ENCODE results near the gene NFATC1.

The NFATC1 gene

GRCh38 chr18:79578396-79579260, 182.9 kb downstream of the NFATC1 start:
- no peak for DNase-seq

Measured in hematopoietic multipotent progenitor cell treated with erythropoietin and hydrocortisone succinate and interleukin-3 and kit ligand, for 8 days (in vitro differentiated cells).